Inflammatory macrophage treated with lipopolysaccharide for 1 hour (primary cell): ENCODE data around the gene NSRP1.

Experiments used
- DNase-seq, 2 donors: peaks; one replicate each; pipeline ENCODE4 v3.0.0-alpha.2; 2020 to 2022

NSRP1 gene

DNA sequence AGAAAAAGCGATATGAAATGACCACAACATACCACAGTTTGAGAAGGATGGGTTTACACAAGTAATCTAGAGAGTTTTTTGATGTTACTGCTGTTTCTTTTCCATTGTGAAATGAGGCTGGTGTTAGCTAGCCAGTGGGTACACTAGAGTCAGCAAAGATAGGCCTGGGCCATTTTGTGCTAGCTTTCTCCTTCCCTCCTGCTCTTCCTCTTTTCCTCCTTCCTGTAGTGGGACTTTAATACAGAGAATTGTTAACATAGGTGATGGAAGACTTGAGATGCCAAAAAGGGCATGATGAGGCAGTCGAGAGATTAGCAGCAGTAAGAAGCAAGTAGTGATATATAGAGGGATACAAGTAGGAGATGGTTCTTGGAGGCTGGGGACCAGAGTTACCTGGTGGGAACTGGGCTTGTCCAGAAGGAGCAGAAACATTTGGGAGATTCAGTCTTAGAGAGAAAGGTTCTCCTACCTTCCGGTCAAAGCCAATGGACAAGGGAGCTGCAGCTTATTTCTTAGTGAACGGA lies 7.7 kb downstream of the NSRP1 start:
- no peak for DNase-seq

DNA sequence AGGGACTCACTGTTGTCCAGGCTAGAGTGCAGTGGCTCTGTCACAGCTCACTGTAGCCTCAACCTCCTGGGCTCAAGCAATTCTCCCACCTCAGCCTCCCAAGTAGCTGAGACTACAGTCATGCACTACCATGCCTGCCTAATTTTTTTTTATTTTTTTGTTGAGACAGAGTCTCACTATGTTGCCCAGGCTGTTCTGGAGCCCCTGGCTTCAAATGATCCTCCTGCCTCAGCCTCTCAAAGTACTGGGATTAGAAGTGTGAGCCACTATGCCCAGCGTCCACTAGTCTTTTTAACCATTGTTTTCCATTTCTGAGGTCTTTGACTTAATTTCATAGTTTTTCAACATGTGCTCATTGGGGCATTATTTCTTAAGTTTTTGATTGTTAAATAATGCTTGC lies 13.5 kb downstream of the NSRP1 start:
- no peak for DNase-seq

DNA sequence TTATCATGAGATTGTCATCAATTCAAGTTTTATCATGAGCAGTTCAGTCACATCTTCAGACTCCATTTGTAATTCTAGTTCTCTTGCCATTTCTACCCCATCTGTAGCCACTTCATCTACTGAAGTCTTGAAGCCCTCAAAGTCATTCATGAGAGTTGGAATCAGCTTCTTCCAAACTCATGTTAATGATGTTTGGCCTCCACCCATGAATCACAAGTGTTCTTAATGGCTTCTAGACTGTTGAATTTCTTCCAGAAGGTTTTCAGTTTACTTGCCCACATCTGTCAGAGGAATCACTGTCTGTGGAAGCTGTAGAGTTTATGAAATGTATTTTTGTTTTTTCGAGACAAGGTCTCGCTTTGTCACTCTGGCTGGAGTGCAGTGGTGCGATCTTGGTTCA lies 16.0 kb downstream of the NSRP1 start:
- no peak for DNase-seq

DNA sequence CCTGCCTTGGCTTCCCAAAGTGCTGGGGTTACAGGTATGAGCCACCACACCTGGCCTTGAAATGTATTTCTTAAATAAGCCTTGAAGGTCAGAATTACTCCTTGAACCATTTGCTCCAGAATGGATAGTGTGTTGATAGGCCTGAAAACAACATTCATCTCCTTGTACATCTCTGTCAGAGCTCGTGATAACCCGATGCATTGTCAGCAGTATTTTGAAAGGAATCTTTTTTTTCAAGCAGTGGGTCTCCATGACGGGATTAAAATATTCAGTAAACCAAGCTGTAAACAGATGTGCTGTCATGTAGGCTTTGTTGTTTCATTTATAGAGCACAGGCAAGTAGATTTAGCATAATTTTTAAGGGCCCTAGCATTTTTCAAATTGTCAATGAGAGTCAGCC lies 16.6 kb downstream of the NSRP1 start:
- DNase-seq: no peak

GRCh38 chr17:30134551-30134950 lies 17.9 kb downstream of the NSRP1 start:
- peak; percentile 57 to 74 for DNase-seq

- no peak for DNase-seq
Observed at GRCh38 chr17:30137158-30137557, 20.5 kb downstream of the NSRP1 start.

GRCh38 chr17:30147860-30148259 lies 31.2 kb downstream of the NSRP1 start:
- DNase-seq: peak; percentile 14 to 17

GRCh38 chr17:30148376-30148775 lies 31.8 kb downstream of the NSRP1 start:
- DNase-seq: no peak

DNA sequence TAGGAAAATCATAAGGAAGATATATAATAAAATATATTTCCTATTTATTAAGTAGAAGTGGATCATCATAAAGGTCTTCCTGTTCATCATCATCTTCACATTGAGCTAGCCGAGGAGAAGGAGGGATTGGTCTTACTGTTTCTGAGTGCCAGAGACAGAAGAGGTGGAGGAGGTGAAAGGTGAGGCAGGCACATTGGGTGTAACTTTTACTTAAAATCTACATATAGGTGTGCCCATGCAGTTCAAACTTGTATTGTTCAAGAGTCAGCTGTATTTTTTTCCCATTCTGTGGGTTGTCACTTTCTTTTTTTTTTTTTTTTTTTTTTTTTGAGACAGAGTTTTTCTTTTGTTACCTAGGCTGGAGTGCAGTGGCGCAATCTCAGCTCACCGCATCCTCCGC lies 34.9 kb downstream of the NSRP1 start:
- no peak for DNase-seq

DNA sequence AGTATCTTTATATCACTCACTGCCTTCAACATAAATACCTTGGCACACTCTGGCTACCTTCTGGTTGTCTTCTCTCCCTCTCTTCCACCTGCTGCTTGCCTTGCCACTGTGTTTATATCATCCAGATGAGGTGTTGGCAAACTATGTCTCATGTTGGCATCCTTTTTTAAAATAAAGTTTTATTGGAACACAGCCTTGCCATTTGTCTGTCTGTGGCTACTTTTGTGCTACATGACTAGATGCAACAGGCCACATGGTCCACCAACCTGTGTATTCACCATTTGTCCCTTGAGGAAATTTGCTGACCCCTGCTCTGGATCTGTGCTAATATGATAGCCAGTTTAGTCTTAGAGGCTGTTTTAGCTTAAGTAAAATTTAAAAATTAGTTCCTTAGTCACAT lies 36.8 kb downstream of the NSRP1 start:
- DNase-seq: no peak

DNA sequence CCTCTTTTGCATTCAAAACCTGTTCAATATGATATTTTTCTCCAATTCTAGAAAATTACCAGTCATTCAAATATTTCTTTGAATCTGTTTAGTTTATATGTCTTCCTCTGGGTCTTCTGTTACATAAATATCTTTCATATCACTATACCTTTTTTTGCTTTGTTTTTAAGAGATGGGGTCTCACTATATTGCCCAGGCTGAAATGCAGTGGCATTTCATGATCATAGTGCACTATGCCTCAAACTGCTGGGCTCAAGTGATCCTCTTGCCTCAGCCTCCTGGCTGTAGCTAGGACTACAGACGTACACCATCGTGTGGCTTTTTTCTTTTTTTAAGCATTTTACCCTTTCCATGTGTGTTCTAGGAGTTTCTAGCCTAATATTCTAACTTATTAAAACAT lies 38.8 kb downstream of the NSRP1 start:
- DNase-seq: no peak

GRCh38 chr17:30158896-30159625 lies 42.4 kb downstream of the NSRP1 start:
- no peak for DNase-seq

GRCh38 chr17:30160419-30161172 lies 44.0 kb downstream of the NSRP1 start:
- no peak for DNase-seq

DNA sequence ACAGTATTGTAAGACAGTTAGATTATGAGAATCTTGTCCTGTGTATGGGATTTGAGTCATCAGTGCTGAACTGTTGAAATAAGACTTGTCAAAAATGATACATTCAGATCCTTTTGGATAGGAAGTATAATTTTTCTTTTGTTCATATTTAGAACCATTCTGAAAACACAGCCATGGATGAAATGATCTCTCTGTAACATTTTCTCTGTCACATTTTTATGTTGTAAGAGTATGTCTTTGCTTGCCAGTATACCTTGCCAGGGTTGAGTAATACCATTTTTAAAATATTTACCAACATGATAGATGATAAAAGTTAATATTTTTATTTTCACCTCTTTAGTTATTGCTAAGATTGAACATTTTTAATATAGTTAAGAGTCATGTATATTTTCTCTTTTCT lies 45.0 kb downstream of the NSRP1 start:
- DNase-seq: no peak

DNA sequence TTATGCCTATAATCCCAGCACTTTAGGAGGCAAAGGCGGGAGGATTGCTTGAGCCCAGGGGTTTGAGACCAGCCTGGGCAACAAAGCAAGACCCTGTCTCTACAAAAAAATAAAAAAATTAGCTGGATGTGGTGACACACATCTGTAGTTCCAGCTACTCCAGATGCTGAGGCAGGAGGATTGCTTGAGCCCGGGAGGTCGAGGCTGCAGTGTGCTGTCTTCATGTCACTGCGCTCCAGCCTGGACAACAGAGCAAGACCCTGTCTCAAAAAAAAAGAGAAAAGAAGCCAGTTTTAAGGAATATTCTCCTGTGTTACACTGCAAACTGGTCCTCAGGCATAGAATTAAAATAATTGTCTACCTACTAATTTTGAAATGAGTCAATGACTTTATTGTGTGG lies 47.9 kb downstream of the NSRP1 start:
- no peak for DNase-seq

DNA sequence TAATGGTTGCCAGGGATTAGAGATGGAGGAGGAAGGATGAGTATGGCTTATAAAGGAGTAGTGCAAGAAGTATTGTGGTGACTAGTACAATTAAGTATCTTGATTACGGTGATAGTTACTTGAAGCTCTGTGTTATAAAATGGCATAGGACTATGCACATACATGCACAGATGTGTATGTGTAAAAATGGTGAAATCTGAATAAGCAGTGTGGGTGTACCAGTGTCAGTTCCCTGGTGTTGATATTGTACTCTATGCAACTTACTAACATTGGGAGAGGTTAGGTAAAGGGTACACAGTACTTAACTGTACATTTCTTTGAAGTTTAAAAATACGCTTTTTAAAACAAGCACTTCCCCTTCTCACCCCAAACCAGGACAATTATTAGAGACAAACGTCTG lies 48.5 kb downstream of the NSRP1 start:
- DNase-seq: no peak

- DNase-seq: no peak
Observed at GRCh38 chr17:30165960-30166359, 49.3 kb downstream of the NSRP1 start.

GRCh38 chr17:30170415-30170987 lies 53.9 kb downstream of the NSRP1 start:
- no peak for DNase-seq

DNA sequence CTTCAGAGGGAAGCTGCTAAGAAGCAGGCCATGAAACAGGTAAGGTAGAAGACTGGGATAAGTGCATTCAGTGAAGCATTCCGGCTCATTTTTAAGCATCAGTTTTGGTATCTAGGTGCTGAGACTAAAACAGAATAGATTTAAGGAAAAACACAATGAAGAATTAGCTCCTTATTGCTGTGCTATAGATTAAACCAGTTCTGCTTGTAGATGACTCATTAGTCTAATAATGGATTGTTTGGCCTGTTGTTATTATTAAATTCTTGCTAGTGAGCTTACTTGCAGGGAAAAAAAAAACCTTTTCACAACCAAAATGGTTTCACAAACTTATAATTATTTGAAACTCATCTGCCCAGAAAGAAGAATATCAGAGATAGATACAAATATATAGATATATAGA lies 55.9 kb downstream of the NSRP1 start:
- no peak for DNase-seq

DNA sequence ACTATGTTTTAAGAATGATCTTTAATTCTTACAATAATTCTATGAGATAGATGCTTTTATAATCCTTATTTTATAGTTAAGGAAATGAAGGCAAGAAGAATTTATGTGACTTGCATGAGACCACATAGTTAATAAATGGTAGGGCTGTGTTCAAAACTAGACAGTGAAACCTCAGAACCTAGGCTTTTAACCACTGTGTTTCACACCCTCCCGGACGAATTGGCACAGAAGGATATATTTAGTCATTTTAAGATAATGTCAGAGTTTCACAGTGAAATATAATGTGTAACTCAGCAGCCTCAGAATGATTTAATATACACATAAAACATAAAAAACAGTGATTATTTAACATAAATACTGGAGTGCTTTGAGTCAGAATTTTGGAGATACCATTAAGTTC lies 57.0 kb downstream of the NSRP1 start:
- no peak for DNase-seq

GRCh38 chr17:30174556-30174955 lies 57.9 kb downstream of the NSRP1 start:
- no peak for DNase-seq

GRCh38 chr17:30176855-30177254 lies 60.2 kb downstream of the NSRP1 start:
- DNase-seq: no peak

GRCh38 chr17:30186761-30187160 lies 70.1 kb downstream of the NSRP1 start:
- DNase-seq: no peak

GRCh38 chr17:30187573-30187972 lies 71.0 kb downstream of the NSRP1 start:
- DNase-seq: peak; percentile 56 to 64
